Neural progenitor cell (in vitro differentiated cells): ENCODE results near the gene TBC1D32.

Experiments
- EZH2 ChIP-seq: fragments of 200-600 bp; sonication (generic); IDR thresholded peaks from 2 replicates; pipeline ENCODE4 v1.6.1; 2017; ENCODE audit warnings: antibody characterized with exemption, mild to moderate bottlenecking, moderate library complexity
- EZH2phosphoT487 ChIP-seq: fragments of 200-600 bp; sonication (generic); IDR thresholded peaks from 2 replicates; pipeline ENCODE4 v1.6.1; 2017; ENCODE audit warnings: antibody characterized with exemption
- TF ChIP-seq, protein P1 (sequence below): fragments of 200-600 bp; sonication (generic); IDR thresholded peaks from 2 replicates; pipeline ENCODE4 v1.5.1; 2017; ENCODE audit warnings: antibody characterized with exemption, mild to moderate bottlenecking

DNA sequence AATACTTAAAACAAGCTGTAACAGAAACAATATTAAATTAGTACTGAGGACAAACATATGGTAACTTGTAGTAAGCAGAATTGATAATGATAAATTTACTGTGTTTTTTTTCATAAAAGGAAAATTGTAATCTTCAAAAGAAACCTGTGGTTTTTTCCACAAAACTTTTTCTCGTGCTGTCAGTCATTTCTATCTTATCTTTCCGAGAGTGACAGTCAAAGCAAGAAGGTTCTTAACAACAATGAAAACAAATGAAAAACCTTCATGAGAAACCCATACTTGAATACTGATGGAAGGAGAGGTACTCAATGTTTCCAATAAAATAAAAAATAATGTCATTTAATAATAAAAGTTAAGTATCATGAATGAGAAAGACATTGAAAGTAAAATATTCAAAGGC lies 174.0 kb downstream of the TBC1D32 start:
- TF ChIP-seq, protein P1, sequence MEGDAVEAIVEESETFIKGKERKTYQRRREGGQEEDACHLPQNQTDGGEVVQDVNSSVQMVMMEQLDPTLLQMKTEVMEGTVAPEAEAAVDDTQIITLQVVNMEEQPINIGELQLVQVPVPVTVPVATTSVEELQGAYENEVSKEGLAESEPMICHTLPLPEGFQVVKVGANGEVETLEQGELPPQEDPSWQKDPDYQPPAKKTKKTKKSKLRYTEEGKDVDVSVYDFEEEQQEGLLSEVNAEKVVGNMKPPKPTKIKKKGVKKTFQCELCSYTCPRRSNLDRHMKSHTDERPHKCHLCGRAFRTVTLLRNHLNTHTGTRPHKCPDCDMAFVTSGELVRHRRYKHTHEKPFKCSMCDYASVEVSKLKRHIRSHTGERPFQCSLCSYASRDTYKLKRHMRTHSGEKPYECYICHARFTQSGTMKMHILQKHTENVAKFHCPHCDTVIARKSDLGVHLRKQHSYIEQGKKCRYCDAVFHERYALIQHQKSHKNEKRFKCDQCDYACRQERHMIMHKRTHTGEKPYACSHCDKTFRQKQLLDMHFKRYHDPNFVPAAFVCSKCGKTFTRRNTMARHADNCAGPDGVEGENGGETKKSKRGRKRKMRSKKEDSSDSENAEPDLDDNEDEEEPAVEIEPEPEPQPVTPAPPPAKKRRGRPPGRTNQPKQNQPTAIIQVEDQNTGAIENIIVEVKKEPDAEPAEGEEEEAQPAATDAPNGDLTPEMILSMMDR: no peak
- TF ChIP-seq EZH2phosphoT487 (no peak), EZH2 (no peak)
